Chondrocyte (in vitro differentiated cells): ENCODE data around the gene HECW1. TPM values are rescaled to one million over a fixed set of nuclear protein-coding genes. Genes with fewer than 3 reads are reported as not detected.

Experiments used
- DNase-seq: peaks from one replicate; pipeline ENCODE4 v3.0.0; 2021; ENCODE audit warnings: mixed read lengths, low spot score
- H3K27ac Mint-ChIP-seq: one replicate; pipeline ENCODE4 v1.8.0; 2021; ENCODE audit warnings: mild to moderate bottlenecking, moderate library complexity, mixed read lengths; ENCODE audit not compliant: unreplicated experiment
- H3K27me3 Mint-ChIP-seq: 2 replicates; pipeline ENCODE4 v1.8.0; 2021; ENCODE audit warnings: low read depth, mixed read lengths
- H3K36me3 Mint-ChIP-seq: 2 replicates; pipeline ENCODE4 v1.8.0; 2021; ENCODE audit warnings: low read depth, mixed read lengths
- H3K4me1 Mint-ChIP-seq: 2 replicates; pipeline ENCODE4 v1.8.0; 2021; ENCODE audit warnings: low read depth, mild to moderate bottlenecking, mixed read lengths
- H3K4me3 Mint-ChIP-seq: one replicate; pipeline ENCODE4 v1.8.0; 2021; ENCODE audit warnings: mild to moderate bottlenecking, moderate library complexity, mixed read lengths; ENCODE audit not compliant: unreplicated experiment
- H3K9me3 Mint-ChIP-seq: 2 replicates; pipeline ENCODE4 v1.8.0; 2021; ENCODE audit warnings: low read depth, mixed read lengths
- total RNA-seq: library from RNA; stranded (reverse); gene quantifications from 3 replicates; pipeline ENCODE4 v1.2.1, GENCODE V29; 2021
- TF ChIP-seq, protein P1 (sequence below): fragments of 200-600 bp; sonication (generic); IDR thresholded peaks from 2 replicates; pipeline ENCODE4 v1.5.0; 2021; ENCODE audit warnings: antibody characterized with exemption, mild to moderate bottlenecking, moderate library complexity

Gene HECW1
- total RNA-seq, 1 donor from 2014 or later = 1.9 TPM

- Mint-ChIP-seq H3K9me3 (no peaks in the 10 kb centered on the region), H3K27me3 (peaks cover 4% of the 10 kb centered on the region), H3K27ac (no peak overlapping the region), H3K36me3 (peaks cover 2% of the 10 kb centered on the region), H3K4me1 (peaks cover 8% of the 10 kb centered on the region), H3K4me3 (no peak overlapping the region)
- no peak for DNase-seq
- TF ChIP-seq, protein P1, sequence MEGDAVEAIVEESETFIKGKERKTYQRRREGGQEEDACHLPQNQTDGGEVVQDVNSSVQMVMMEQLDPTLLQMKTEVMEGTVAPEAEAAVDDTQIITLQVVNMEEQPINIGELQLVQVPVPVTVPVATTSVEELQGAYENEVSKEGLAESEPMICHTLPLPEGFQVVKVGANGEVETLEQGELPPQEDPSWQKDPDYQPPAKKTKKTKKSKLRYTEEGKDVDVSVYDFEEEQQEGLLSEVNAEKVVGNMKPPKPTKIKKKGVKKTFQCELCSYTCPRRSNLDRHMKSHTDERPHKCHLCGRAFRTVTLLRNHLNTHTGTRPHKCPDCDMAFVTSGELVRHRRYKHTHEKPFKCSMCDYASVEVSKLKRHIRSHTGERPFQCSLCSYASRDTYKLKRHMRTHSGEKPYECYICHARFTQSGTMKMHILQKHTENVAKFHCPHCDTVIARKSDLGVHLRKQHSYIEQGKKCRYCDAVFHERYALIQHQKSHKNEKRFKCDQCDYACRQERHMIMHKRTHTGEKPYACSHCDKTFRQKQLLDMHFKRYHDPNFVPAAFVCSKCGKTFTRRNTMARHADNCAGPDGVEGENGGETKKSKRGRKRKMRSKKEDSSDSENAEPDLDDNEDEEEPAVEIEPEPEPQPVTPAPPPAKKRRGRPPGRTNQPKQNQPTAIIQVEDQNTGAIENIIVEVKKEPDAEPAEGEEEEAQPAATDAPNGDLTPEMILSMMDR = no peak
These were observed 346.0 kb downstream of the HECW1 start for GRCh38 chr7:43458330-43459018.

GRCh38 chr7:43459019-43459337 lies 346.5 kb downstream of the HECW1 start:
- Mint-ChIP-seq H3K4me1 (peaks cover 8% of the 10 kb centered on the region), H3K4me3 (no peak overlapping the region), H3K27ac (no peak overlapping the region), H3K36me3 (peaks cover 2% of the 10 kb centered on the region), H3K9me3 (no peaks in the 10 kb centered on the region), H3K27me3 (peaks cover 6% of the 10 kb centered on the region)
- TF ChIP-seq, protein P1 = no peak
- DNase-seq = no peak

DNA sequence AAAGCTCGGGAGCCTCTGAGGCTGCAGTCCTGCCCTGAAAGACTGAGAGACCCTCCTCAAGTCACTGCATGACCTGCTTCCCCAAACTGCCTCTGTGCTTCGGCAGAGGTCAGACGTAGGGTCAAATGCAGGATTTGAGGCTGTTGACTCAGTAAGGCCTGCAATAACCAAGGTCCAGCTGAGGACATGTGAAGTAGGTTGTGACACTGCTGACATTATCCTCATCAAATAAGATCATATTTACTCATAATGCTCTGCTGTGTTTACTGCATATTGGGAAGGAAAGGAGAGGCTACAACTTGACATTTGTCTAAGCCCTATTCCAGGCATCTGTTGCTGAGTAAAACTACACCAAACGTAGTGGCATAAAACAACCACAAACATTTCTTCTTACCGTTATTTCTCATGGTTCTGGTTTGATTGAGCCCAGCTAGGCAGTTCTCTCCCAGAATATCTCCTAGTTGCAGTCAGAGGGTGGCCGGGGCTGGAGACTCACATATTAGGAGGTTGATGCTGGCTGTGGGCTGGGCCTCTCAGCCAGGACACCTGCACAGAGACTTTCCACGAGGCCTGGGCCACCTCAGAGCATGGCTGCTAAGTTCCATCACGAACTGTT lies 348.4 kb downstream of the HECW1 start:
- no peaks in the 10 kb centered on the region for H3K9me3 Mint-ChIP-seq
- H3K4me1 Mint-ChIP-seq = peaks cover 3% of the 10 kb centered on the region
- TF ChIP-seq, protein P1 = no peak
- peaks cover 6% of the 10 kb centered on the region for H3K27me3 Mint-ChIP-seq
- DNase-seq = no peak
- no peak overlapping the region for H3K27ac Mint-ChIP-seq
- peaks cover 2% of the 10 kb centered on the region for H3K36me3 Mint-ChIP-seq
- no peak overlapping the region for H3K4me3 Mint-ChIP-seq

DNA sequence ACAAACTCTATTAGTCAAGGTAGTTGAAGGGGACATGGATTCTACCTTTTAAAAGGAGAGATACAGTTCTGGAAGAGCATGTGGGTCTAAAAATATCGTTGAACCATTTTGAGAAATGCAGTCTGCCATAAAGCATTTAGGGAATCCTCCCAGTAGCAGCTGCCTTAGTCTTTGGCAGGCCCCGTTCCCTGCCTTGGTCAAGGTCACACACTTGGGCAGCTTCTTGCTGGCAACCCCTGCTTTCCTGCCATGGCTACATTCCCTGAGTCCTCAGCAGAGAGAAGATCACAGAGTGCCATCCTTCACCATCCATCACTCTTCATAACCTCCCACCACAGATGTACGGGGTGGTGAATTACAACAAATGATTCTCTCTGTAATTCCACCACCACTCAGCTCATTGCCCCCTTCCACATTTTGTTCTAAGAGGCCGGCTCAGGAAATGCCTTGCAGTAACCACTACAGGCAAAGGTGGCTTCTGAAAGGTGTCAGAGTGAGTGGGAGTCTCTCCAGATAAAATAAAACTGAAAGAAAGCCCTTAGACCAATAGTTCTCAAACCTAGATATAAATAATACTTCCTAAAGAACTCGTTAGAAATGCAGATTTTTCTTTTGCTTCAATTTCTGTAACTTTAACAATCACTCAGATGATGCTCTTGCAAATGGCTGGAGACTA lies 349.0 kb downstream of the HECW1 start:
- Mint-ChIP-seq H3K4me3 (no peak overlapping the region), H3K9me3 (no peaks in the 10 kb centered on the region), H3K4me1 (peaks cover 9% of the 10 kb centered on the region), H3K27me3 (peaks cover 6% of the 10 kb centered on the region), H3K36me3 (peaks cover 2% of the 10 kb centered on the region), H3K27ac (no peak overlapping the region)
- TF ChIP-seq, protein P1 = no peak
- DNase-seq = no peak

GRCh38 chr7:43462836-43463235 lies 350.4 kb downstream of the HECW1 start:
- Mint-ChIP-seq H3K4me1 (peaks cover 9% of the 10 kb centered on the region), H3K36me3 (peaks cover under 1% of the 10 kb centered on the region), H3K27ac (no peak overlapping the region), H3K9me3 (no peaks in the 10 kb centered on the region), H3K27me3 (peaks cover 6% of the 10 kb centered on the region), H3K4me3 (no peak overlapping the region)
- TF ChIP-seq, protein P1 = no peak
- DNase-seq = no peak
